Cardiac muscle cell (in vitro differentiated cells and primary cell): Measurements from ENCODE around the gene RPL37. TPM values are rescaled to one million over a fixed set of nuclear protein-coding genes. Genes with fewer than 3 reads are reported as not detected.
"Not testable (repeated sequence)": the region's sequence is repeated elsewhere in the genome, so short reads cannot be mapped to it uniquely, and the experiment has no call there.

ENCODE experiments used
- DNase-seq, 2 donors: peaks; one replicate each; pipeline versions ENCODE4 v3.0.0 to v3.0.0-alpha.2; 2010 to 2017; ENCODE audit warnings: low read depth in 1 of 2, low spot score in 1 of 2
- H3K27ac ChIP-seq: fragments of 200-600 bp; sonication (generic); 2 replicates; pipeline ENCODE4 v1.5.1; 2016
- H3K27me3 ChIP-seq: fragments of 200-600 bp; sonication (generic); 2 replicates; pipeline ENCODE4 v1.6.0; 2016; ENCODE audit warnings: control low read depth
- H3K36me3 ChIP-seq: fragments of 200-600 bp; sonication (generic); 2 replicates; pipeline ENCODE4 v1.5.1; 2016; ENCODE audit warnings: control low read depth
- H3K4me1 ChIP-seq: fragments of 200-600 bp; sonication (generic); 2 replicates; pipeline ENCODE4 v1.8.1; 2017; ENCODE audit warnings: low read depth, mild to moderate bottlenecking, mixed run types
- H3K4me3 ChIP-seq: fragments of 200-600 bp; sonication (generic); 2 replicates; pipeline ENCODE4 v1.5.1; 2016; ENCODE audit warnings: mild to moderate bottlenecking
- H3K9me3 ChIP-seq: fragments of 200-600 bp; sonication (generic); 2 replicates; pipeline ENCODE4 v1.5.1; 2017; ENCODE audit warnings: low read depth, mild to moderate bottlenecking, control low read depth
- CTCF ChIP-seq: IDR thresholded peaks from 2 replicates; pipeline ENCODE4 v1.5.1; 2012; ENCODE audit warnings: low read depth, mild to moderate bottlenecking, low read length
- polyA plus RNA-seq: library from polyadenylated mRNA; unstranded; fragments of >200 nt; fragmentation: Nextera tagmentation; extraction: Ambion mirVana; gene quantifications from 2 replicates; pipeline ENCODE4 v1.2.1, GENCODE V29; 2016
- total RNA-seq: library from RNA; depleted of rRNA; stranded (reverse); fragments of >200 nt; gene quantifications from 2 replicates; pipeline ENCODE4 v1.2.3, GENCODE V29; 2016

Gene RPL37
- total and polyA plus RNA-seq, 2 experiments from 2014 or later, result 115 to 473 TPM

GRCh38 chr5:40827188-40827977 lies 7.6 kb downstream of the RPL37 start:
- H3K36me3 ChIP-seq, result peaks cover 64% of the 10 kb centered on the region
- peak overlapping the region; percentile 61 for H3K27ac ChIP-seq
- TF ChIP-seq CTCF, result no peak
- DNase-seq, result no peak
- H3K4me1 ChIP-seq, result no peaks in the 10 kb centered on the region
- no peaks in the 10 kb centered on the region for H3K9me3 ChIP-seq
- H3K27me3 ChIP-seq, result no peaks in the 10 kb centered on the region
- H3K4me3 ChIP-seq, result no peak overlapping the region

GRCh38 chr5:40826489-40827187 lies 8.4 kb downstream of the RPL37 start:
- H3K36me3 ChIP-seq, result peaks cover 56% of the 10 kb centered on the region
- H3K4me3 ChIP-seq, result no peak overlapping the region
- no peak for DNase-seq
- no peaks in the 10 kb centered on the region for H3K9me3 ChIP-seq
- no peaks in the 10 kb centered on the region for H3K4me1 ChIP-seq
- no peak for TF ChIP-seq CTCF
- H3K27ac ChIP-seq, result peak overlapping the region; percentile 61
- no peaks in the 10 kb centered on the region for H3K27me3 ChIP-seq

- peak overlapping the region; percentile 61 for H3K27ac ChIP-seq
- H3K27me3 ChIP-seq, DNase-seq, H3K9me3 ChIP-seq, H3K4me1 ChIP-seq, H3K4me3 ChIP-seq: not testable (repeated sequence)
- H3K36me3 ChIP-seq, result peaks cover 45% of the 10 kb centered on the region
Observed at GRCh38 chr5:40825461-40826043, 9.5 kb downstream of the RPL37 start.

- Histone ChIP-seq H3K9me3 (no peaks in the 10 kb centered on the region), H3K36me3 (peaks cover 24% of the 10 kb centered on the region), H3K4me3 (no peak overlapping the region), H3K27ac (peak overlapping the region; percentile 17), H3K4me1 (no peaks in the 10 kb centered on the region), H3K27me3 (no peaks in the 10 kb centered on the region)
- TF ChIP-seq CTCF, result no peak
- no peak for DNase-seq
Observed at GRCh38 chr5:40823459-40823858, 11.6 kb downstream of the RPL37 start.

GRCh38 chr5:40813698-40814281 lies 21.2 kb downstream of the RPL37 start:
- no peak for DNase-seq
- H3K9me3 ChIP-seq, result no peaks in the 10 kb centered on the region
- TF ChIP-seq CTCF, result no peak
- H3K27ac ChIP-seq, result no peak overlapping the region
- no peaks in the 10 kb centered on the region for H3K36me3 ChIP-seq
- H3K27me3 ChIP-seq, result no peaks in the 10 kb centered on the region
- H3K4me1 ChIP-seq, result no peaks in the 10 kb centered on the region
- H3K4me3 ChIP-seq, result no peak overlapping the region
